Lower leg skin (tissue), 3 donors: ENCODE results near the gene EHBP1.

Experiments
- POLR2A ChIP-seq, 2 donors: fragments of 450-650 bp; IDR thresholded peaks; one replicate each; pipeline ENCODE4 v1.6.1; 2016 to 2017; ENCODE audit warnings: antibody characterized with exemption in 2 of 2, mild to moderate bottlenecking in 1 of 2, moderate library complexity in 1 of 2
- TF ChIP-seq, protein P1 (sequence below), 3 donors: fragments of 450-650 bp; IDR thresholded peaks; one replicate each; pipeline ENCODE4 v1.5.1; 2016; ENCODE audit warnings: antibody characterized with exemption in 3 of 3, mild to moderate bottlenecking in 3 of 3, moderate library complexity in 2 of 3

DNA sequence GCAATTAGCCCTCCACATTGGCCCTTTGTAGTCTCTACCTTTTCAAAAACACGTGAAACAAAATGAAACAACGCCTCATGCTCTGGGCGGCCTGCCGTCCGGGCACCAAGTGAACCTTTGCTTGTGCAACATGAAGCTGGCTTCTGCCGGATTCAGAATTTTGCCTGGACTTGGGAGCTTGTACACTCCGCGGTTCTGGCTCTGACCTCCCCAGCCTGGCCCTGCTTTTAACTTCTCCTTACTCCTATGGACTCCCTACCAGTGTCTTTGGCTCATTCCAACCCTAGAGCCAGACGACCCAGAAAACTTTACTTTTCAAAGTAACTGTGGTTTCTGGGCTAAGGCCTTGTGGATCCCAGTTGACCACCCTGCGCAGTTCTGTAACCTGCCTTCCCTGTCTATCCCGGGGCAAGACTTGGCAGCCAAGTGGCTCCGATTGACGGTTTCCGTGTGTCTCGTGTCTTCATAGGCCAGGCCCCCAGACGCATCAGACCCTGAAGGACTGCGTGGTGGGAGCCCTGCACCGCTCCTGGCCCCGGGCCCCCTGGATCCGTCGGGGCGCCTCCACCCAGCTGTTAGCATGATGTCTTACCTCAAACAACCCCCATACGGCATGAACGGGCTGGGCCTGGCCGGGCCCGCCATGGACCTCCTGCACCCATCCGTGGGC, 347.0 kb downstream of the EHBP1 start:
- TF ChIP-seq, protein P1, sequence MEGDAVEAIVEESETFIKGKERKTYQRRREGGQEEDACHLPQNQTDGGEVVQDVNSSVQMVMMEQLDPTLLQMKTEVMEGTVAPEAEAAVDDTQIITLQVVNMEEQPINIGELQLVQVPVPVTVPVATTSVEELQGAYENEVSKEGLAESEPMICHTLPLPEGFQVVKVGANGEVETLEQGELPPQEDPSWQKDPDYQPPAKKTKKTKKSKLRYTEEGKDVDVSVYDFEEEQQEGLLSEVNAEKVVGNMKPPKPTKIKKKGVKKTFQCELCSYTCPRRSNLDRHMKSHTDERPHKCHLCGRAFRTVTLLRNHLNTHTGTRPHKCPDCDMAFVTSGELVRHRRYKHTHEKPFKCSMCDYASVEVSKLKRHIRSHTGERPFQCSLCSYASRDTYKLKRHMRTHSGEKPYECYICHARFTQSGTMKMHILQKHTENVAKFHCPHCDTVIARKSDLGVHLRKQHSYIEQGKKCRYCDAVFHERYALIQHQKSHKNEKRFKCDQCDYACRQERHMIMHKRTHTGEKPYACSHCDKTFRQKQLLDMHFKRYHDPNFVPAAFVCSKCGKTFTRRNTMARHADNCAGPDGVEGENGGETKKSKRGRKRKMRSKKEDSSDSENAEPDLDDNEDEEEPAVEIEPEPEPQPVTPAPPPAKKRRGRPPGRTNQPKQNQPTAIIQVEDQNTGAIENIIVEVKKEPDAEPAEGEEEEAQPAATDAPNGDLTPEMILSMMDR (IDR thresholded peaks at IDR 0.05) = no peak
- no peak for TF ChIP-seq POLR2A (IDR thresholded peaks at IDR 0.05)
